Activated CD4-positive, alpha-beta T cell treated with anti-CD3 and anti-CD28 coated beads, Interleukin-10, Interleukin-2, amounts not matched to agents 100 ng/mL and 50 ng/mL, durations not matched to agents 16 hours and 8 hours (primary cell): ENCODE measurements around the gene NCS1.

Source experiments
- DNase-seq: peaks from one replicate; pipeline ENCODE4 v3.0.0-alpha.2; 2020

NCS1 gene

DNA sequence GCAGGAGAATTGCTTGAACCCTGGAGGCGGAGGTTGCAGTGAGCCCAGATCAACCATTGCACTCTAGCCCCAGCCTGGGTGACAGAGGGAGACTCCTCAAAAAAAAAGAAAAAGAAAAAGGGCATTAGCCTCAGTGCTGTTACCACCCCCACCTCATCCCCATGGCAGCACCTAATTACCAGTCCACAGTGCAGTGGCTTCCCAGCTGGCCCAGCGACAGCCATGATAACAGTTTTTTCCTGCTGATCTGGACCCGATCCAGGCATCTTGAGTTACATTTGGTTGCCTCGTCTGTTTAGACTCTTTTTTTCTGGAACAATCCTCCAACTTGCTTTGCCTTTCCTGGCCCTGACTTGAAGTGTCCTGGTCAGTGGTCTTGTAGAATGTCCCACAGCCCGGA, 24.4 kb downstream of the NCS1 start:
- DNase-seq, result no peak

DNA sequence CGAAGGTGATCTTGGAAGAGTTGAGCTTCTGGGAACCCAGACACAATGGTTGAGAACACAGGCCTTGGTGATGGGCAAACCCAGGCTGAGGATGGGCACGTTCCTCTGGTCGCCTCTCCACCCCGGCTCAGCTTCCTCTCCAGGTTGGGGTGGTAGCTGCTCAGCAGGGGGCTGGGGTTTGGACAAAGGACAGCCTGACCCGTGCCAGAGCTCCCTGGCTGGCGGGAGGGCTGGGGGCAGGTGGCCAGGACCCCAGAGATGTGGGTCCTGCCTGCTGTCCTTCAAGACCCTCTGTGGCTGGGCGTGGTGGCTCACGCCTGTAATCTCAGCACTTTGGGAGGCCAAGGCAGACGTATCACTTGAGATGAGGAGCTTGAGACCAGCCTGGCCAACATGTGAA, 25.2 kb downstream of the NCS1 start:
- DNase-seq, result no peak

DNA sequence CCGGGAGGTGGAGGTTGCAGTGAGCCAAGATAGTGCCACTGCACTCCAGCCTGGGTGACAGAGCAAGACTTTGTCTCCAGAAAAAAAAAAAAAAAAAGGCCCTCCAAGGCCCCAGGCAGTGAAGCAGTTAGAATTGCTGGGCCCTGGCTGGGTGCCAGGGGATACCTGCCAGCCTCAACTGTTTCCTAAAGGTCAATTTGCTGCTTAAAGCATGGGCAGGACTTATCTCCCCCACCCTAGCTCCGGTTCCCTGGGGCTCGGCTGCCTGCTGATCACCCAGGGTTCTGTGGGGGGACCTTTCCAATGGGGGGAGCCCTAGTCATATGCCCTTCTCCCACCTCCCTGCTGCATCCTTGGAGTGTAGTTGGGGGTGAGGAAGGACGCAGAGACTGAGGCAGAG, 25.7 kb downstream of the NCS1 start:
- no peak for DNase-seq

DNA sequence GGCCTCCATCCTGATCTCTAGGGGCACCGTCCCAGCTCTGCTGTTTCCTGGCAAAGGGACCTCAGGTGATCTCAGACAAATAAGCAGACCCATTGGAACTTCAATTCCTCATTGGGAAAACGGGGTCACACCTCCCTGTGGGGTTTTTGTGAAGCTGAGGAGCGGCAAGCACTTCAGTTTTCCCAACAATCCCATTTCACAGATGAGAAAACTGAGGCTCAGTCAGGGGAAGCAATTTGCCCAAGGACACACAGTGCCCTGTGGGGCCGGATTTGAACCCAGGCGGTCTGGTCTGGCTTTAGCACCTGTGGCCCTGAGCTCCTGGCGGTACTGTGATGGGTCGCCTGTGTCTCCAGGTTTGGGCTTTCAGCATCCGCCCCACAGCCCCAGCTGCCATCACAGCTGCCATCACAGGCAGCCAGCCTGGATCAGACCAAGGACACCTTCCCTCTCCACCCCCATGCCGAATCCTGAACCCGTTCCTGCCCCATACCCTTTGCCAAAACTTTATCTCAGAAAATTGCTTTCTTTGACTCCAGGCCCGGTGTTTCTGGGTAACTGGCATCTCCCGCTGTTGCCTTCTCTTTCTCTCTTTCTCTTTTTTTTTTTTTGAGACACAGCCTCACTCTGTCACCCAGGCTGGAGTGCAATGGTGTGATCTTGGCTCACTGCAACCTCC, 26.4 kb downstream of the NCS1 start:
- no peak for DNase-seq

DNA sequence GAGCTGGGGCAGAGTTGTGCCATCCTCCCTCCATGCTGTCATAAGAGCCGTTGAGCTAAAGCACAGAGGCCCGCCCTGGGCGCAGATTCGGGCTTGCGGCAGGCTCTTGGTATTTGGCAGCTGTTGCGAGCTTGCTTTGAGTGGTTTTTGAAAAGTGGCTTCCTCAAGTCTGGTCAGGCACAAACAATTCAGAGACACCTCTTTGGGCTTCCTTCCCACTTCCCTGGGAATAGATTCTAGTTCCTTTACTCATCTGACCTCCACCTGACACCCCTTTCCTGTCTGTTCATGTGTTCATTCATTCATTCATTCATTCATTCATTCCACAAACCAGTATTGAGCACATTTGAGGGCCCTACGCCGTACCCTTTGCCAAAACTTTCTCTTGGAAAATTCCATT, 27.4 kb downstream of the NCS1 start:
- no peak for DNase-seq

DNA sequence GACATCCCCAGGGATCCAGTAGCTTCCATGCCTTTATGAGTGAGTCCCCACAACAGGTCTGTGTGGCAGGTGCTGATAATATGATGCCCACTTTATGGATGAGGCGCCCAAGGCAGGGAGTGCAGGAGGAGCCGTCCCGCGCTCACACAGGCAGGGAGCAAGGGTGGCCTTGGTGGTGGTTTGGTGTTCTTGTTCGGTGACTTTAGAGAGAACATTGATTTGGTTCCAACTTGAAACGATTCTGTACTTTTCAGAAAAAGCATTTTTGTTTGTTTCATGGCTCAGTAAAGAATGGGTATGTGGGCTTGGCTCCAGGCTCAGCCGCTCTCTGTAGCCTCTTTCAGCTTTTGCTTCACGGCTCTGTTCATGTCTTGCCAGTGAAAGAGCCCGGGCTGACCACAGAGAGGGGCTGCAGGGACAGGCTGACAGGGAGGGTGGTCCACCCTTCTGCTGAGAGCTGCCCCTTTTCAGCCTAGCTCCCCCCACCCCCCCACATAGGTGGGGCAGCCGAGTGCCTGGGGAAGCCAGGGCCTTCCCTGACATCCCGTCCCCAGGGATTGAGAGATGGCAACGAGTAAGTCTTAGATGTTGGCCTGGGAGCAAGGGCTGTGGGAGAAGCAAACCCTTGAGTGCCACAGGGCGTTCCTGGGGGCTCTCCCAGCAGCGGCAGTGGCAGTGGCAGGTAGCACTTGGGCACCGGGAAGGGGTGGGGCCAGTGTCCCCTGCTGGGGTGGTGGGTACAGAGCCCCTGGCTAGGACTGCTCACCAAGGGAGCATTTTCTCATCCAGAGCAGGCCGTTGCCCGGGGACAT, 28.0 kb downstream of the NCS1 start:
- DNase-seq, result no peak

DNA sequence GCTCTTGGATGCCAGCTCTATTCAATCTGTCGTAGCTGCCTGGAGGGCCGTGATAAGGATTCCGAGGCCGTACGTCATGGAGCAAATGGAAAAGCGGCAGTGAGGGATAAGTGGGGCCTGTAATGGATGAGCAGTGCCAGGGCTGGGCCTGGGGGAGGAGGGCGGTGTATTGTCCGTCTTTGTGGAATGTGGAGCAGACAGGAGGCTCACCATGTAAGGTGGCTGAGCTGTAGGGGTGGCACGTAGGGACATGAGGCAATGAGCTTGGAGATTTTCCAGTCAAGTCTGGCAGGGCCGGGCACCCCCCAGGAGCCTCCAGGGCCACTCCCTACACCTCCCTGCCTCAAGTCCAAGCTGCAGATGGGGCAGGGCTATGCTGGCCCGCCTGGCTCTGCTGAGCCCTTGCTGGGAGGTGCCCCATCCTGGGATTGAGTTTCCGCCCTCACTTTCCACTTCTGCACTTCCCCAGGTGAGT, 29.2 kb downstream of the NCS1 start:
- no peak for DNase-seq

DNA sequence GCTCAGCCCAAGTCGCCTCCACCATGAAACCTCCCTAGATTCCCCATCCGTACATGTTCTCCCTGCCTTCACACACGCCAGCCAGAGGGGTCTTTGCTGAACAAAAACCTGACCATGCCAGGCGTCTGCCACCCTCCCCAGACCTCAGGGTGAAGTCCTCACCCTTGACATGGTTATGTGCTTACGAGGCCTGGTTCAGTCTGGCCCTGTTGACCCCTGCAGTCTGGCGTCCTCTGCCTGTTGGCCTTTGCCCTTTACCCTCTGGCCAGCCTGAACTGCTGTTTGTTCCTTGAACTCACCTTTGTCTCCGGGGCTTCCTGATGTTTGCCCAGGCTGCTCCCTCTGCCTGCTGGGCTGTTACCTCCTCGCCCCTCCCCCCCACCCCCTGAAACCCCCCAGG, 29.8 kb downstream of the NCS1 start:
- no peak for DNase-seq

DNA sequence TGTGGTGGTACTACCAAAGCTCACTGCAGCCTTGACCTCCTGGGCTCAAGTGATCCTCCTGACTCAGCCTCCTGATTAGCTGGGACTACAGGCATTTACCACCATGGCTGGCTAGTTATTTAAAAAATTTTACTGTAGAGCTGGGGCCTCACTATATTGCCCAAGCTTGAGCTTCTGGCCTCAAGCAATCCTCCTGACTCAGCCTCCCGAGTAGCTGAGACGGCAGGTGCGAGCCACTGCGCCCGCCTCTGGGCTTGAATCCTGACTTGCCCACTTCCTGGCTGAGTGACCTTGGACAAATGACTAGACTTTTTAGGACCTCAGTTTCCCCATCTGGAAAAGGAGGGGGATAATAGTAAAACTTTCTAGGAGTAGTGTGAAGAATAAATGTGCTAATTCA, 32.1 kb downstream of the NCS1 start:
- DNase-seq, result no peak

DNA sequence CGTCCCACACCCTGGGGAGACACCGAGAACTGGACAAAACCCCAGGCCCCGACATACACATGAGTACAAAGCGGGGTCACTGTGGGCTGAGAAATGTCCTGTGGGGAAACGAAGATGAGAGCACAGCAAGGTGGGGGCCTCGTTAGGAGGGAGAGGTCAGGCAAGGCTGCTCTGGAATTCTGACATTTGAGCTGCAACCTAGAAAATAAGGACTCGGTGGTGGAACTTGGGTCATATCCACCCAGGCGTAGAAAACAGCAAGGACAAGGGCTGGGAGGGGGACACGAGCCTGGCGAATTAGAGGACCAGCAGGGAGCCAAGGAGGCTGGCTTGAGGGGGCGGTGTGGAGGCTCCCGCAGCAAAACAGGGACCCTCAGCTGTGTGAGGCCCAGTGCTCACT, 32.8 kb downstream of the NCS1 start:
- DNase-seq, result no peak

DNA sequence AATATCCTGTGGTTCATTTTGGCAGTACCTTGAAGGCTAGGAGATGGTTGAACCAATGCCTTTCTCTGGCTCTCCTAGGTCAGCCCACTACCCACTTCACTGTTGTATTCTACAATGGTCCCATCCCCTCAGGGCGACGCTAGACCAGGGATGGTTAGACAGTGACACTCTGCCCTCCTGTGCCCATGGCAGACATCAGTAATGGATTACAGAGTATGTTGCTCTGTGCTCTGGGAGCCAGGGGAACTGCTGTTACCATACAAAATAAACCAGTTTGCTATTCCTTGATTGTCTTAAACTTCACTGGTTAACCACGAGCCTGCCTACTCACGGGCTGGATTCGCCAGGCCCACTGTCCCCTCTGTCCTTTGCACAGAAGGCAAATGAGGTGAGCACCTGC, 33.7 kb downstream of the NCS1 start:
- DNase-seq, result no peak

DNA sequence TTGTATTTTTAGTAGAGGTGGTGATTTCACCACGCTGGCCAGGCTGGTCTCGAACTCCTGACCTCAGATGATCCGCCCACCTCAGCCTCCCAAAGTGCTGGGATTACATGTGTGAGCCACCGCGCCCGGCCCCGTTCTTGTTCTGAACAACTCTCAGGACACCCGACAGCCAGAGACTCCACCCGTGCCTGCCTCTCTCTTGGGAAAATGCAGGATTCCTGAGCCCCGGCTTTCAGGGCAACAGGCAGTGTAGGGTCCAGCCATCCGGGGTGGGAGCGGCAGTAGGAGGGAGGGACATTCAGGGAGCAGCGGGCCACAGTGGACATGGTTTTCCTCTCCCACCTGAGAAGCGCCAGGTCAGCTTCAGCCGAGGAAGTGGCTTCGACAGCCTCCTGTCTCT, 34.4 kb downstream of the NCS1 start:
- DNase-seq, result no peak

DNA sequence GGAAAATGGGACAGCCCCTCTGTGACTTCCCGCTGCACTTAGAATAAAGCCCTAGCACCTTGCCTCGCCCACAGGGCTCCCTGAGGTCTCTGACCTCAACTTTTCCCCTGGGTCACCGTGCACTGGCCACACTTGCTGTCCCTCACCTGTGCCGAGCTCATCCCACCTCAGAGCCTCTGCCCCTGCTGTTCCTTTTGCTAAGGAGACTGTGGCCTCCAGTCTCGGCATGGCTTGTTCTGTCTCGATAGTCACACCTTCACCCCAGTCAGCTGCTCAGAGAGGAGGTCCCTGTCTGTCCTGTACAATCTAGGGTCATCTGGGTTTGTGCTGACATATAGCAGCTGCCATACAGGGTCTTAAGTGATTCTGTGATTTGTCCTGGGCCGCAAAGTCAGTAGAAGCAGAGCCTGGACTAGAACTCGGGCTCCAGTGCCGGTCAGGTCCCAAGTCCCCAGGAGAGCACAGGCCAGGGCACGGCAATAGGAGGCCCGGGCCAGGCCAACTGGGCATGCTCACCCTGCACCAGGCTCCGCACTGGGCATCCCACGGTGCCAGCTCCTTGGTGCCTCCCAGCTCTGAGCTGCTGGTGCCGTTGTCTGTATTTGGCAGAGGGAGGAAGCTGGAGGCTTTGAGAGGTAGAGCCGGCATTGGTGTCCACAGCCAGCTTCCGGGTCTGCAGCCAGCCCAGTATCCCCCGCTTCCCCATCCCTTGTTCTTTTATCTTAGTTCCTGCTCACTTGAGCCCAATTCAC, 35.2 kb downstream of the NCS1 start:
- no peak for DNase-seq

DNA sequence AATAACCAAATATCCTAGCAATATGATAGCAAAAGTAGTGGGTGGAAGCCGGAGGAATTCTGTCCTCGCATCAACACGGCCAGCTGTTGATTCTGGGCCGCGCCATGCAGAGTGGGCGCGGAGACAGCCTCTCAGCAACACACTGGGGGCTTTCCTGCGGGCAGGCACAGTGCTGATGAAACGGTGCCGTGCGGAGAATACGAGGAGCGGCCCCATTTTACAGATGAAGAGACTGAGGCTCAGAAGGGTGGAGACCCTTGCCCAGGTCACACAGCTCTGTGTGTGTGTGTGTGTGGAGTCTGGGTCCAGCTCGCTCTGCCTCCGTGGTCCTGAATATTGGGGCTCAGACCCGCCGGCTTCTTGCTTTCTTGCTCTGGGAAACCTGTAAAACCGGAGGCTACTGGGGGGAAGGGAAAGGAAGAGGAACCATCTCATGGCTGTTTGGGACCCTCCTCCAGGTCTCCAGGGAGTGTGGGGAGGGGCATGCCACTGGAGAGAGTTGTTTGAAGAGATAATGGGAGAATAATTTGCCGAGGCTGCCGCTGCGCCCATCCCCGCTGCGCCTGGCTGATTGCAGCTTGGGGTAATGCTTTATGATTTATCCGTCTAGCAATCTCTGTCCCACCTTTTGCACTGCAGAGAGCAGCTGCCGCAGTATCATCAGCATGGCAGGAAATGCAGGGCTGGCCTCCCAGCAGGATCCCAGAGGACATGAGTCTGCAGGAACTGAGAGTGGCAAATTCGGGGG, 36.6 kb downstream of the NCS1 start:
- DNase-seq, result no peak

DNA sequence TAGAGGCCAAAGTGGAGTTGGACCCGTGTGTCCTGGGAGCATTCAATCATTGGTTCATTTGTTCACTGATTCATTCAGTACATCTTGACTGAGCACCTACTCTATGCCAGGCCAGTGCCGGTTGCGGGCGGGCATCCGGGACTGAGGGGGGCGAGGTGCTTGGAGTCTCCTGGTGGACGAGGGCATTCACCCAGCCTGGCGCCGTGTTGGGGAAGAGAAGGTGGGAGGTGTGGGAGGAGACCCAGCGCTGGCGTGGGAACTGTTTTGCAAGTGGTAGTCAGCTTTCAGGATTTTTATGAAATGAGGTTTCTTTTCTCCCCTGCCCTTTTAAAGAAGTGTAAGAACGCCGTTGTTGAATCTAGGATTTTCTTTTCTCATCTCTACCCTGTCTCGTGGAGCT, 37.2 kb downstream of the NCS1 start:
- DNase-seq, result no peak

DNA sequence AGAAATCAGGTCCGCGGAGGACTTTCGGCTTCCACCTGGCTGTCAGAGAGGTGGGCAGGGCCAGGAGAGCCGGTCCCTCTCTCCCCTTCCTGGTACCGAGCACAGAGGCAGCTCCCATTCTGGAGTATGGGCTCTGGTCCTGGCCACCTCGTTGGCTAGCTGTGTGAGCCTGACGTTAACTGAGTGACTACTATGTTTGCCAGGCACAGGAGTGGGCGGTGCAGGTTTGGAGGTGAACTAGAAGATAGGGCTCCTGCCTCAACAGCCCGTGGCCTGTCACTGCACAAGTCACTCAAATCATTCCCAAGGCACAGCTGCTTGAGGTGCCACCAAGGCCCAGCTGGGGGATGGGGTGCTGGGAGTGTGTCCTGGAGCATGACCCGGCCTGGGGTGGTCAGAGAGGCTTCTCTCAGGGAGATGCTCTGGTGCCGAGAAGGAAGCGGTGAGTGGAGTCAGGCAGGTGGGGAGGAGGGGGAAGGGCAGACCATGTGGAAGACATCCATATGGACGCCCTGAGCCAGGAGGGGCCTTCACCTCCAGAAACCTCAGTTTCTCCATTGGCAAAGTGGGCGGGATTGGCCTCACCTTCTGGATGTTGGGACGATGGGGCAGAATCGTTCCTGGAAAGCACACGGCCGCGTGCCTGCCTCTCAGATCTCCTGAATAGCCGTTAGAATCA, 39.5 kb downstream of the NCS1 start:
- DNase-seq, result no peak

DNA sequence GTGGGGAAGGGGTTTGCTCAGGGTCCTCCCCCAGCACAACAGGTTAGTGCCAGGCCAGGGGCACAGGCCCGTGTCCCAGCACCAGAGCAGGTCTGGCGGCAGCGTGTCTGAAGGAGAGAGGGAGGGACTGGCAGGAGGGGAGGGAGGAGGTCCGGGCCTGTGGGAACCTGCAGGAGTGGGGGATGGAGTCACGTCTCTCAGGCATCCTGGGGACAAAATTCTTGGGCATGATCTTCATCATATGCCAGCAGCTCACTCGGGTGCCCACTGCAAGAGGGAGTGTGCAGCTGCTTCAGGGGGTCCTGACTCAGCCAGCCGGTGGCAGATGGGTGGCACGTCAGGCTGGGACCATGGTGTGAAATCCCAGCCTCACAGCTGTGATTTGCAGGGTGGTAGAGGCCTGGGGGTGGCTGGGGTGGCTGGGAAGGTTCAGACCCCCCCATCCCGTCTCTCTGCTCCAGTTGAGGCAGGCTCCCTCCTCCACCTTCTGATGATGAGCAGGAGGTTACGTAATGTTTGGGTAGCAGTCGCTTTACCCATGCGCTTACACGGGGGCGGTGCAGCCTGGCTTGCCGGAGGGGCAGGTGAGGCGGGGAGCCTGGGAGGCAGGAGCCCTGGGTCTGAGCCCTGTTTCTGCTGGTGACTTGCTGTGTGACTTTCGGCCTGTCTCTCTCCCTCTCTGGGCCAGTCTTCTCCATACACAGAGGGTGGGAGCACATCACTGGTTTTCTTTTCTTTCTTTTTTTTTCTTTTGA, 40.5 kb downstream of the NCS1 start:
- no peak for DNase-seq

DNA sequence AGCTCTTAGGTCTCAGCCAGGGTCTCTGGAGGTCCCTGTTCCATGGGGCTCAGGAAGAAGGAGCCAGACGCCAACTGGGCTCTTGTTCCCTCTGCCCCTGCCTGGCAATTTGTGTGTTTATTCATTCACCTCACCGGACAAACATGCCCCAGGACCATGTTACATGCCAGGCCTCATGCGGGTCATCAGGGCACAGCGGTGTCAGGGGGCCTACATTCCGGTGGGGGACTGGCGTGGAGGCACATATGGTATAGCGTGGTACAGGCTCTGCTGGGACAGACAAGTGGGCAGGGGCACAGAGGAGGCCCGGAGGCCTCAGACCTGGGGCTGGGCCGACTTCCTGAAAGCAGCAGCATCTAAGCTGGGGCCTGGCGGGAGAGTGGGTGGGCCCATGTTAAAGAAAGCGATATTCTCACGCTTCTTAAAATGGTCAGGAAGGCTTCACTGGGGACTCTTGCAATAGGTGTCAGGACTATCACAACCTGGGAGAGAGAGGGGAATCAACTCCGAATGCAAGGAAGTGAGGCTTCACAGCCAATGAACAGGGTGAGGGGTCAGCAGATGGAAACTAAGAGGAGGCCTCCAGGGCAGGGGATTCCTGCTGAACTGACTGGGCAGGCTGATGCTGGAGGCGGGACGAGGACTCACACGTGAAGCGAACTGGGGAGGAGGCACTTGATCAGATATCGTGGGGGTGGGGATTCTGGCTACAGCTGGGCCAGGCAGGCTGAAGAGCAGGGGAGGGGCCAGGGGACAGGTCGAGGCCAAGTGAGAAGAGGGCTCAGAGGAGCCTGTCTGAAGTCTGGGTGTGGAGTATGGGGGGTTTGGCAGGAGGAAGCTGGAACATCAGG, 41.9 kb downstream of the NCS1 start:
- DNase-seq, result no peak

DNA sequence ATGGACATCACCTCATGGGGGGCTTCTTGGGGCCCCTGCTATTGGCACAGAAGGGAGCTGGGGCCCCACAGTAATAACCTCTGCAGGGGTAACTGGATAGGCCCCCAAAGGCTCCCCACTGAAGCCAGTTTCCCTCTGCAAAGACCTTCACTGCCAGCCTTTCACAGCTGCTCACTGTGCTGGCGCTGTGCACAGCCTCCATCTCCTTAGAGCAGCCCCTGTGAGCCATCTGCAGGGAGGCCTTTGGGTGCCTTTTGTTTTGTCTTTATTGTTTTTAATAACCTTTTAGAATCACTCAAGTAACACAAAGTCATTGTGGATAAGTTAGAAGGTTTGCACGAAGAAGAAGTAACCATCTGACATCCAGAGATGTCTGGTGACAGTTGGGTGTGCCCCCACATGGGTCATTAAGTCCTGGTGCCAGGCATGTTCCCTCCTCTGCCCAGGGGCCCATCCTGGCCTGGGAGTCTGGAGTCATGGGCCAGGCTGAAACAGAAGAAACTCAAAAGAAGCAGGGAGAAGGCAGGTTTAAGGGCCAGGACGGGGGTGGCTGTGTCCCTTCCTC, 42.7 kb downstream of the NCS1 start:
- DNase-seq, result no peak

DNA sequence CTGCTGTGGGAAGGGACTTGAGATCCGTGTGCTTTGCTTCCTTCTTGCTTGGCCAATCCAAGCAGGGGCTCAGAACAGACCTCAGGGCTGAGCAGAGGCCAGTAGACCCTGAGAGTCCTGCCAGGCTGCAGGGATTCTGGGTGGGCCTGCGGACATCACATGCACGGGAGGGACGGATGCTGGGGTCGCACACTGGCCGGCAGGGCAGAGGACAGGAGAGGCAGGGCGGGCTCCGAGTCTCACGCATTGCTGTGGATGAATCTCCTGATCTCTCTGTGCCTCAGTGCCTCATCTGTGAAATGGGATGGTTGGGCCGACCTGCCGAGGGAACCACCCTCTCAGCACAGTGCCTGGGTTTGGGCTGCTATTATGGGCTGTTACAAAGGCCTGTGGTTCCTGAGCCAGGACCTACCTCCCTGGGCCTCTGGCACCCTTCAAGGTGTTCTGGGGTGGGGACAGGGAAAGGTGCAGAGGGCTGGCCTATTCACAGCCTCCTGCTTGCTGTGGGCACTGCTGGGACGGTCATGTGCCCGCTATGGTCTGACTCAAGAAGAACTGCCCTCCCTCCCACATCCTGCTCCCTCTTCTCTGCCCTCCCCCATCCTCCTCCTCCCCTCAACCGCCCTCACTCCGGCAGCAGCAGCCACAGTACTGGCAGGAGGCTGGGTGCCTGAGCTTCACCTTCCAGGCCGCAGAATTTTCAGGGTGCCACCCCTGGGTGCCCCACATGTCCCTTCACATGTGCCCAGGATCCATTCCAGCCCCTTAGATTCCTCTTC, 43.3 kb downstream of the NCS1 start:
- no peak for DNase-seq
